Liver (tissue), 9 donors: ENCODE data around the gene DAAM1. TPM values are rescaled to one million over a fixed set of nuclear protein-coding genes. Genes with fewer than 3 reads are reported as not detected.

Experiments used
- DNase-seq: peaks from one replicate; pipeline ENCODE4 v3.0.0-alpha.2; 2017; ENCODE audit warnings: low spot score
- H3K27ac ChIP-seq, 2 donors: one replicate each; pipeline ENCODE4 v1.7.0; 2013; ENCODE audit warnings: inconsistent platforms in 2 of 2, low read length in 2 of 2, control low read depth in 1 of 2, low read depth in 1 of 2, mild to moderate bottlenecking in 1 of 2
- H3K27me3 ChIP-seq, 4 donors: one replicate each; pipeline versions ENCODE4 v1.6.1 to v1.7.0; 2013; ENCODE audit warnings: low read length in 3 of 4, inconsistent platforms in 1 of 4, mild to moderate bottlenecking in 1 of 4, moderate library complexity in 1 of 4; ENCODE audit not compliant: control insufficient read depth in 4 of 4, insufficient read depth in 4 of 4
- H3K36me3 ChIP-seq, 4 donors: one replicate each; pipeline versions ENCODE4 v1.6.1 to v1.7.0; 2013; ENCODE audit warnings: low read length in 3 of 4, mild to moderate bottlenecking in 3 of 4, low read depth in 1 of 4, moderate library complexity in 1 of 4; ENCODE audit not compliant: control insufficient read depth in 4 of 4, insufficient read depth in 3 of 4
- H3K4me1 ChIP-seq, 4 donors: one replicate each; pipeline versions ENCODE4 v1.6.1 to v1.7.0; 2013; ENCODE audit warnings: low read length in 3 of 4, mild to moderate bottlenecking in 3 of 4, moderate library complexity in 1 of 4; ENCODE audit not compliant: control insufficient read depth in 4 of 4, insufficient read depth in 4 of 4
- H3K4me3 ChIP-seq, 3 donors: one replicate each; pipeline versions ENCODE4 v1.6.1 to v1.7.0; 2013; ENCODE audit warnings: low read length in 3 of 3, control low read depth in 1 of 3, low read depth in 1 of 3, mild to moderate bottlenecking in 1 of 3
- H3K9ac ChIP-seq, 2 donors: one replicate each; pipeline ENCODE4 v1.7.0; 2013; ENCODE audit warnings: low read length in 2 of 2, mild to moderate bottlenecking in 2 of 2, moderate library complexity in 2 of 2, control low read depth in 1 of 2, low read depth in 1 of 2
- H3K9me3 ChIP-seq, 4 donors: one replicate each; pipeline versions ENCODE4 v1.6.1 to v1.7.0; 2013; ENCODE audit warnings: low read length in 3 of 4; ENCODE audit not compliant: control insufficient read depth in 4 of 4
- ATF3 ChIP-seq: IDR thresholded peaks from 2 replicates; pipeline ENCODE4 v1.6.1; 2016; ENCODE audit warnings: antibody characterized with exemption
- CTCF ChIP-seq: fragments of 150-350 bp; IDR thresholded peaks from 2 replicates; pipeline ENCODE4 v1.5.1; 2017; ENCODE audit warnings: improper control_type of control experiment, low read depth, low read length; ENCODE audit not compliant: missing input control
- EGR1 ChIP-seq, 2 donors: IDR thresholded peaks; 2 replicates each; pipeline ENCODE4 v1.6.1; 2016 to 2018; ENCODE audit warnings: antibody characterized with exemption in 2 of 2, low read depth in 2 of 2
- FOXA1 ChIP-seq: IDR thresholded peaks from 2 replicates; pipeline ENCODE4 v1.6.1; 2016; ENCODE audit warnings: antibody characterized with exemption
- FOXA2 ChIP-seq: IDR thresholded peaks from 2 replicates; pipeline ENCODE4 v1.6.1; 2016; ENCODE audit warnings: antibody characterized with exemption
- HNF4A ChIP-seq, 2 donors: conservative IDR thresholded peaks; 2 replicates each; pipeline ENCODE4 v1.6.1; 2016; ENCODE audit warnings: antibody characterized with exemption in 2 of 2, mild to moderate bottlenecking in 2 of 2
- HNF4G ChIP-seq: IDR thresholded peaks from 2 replicates; pipeline ENCODE4 v1.6.1; 2016; ENCODE audit warnings: antibody characterized with exemption
- JUND ChIP-seq, 2 donors: IDR thresholded peaks; 2 replicates each; pipeline ENCODE4 v1.6.1; 2016; ENCODE audit warnings: antibody characterized with exemption in 2 of 2
- MAX ChIP-seq: IDR thresholded peaks from 2 replicates; pipeline ENCODE4 v1.6.1; 2016; ENCODE audit warnings: antibody characterized with exemption
- NR2F2 ChIP-seq: IDR thresholded peaks from 2 replicates; pipeline ENCODE4 v1.6.1; 2016; ENCODE audit warnings: antibody characterized with exemption
- RAD21 ChIP-seq, 2 donors: IDR thresholded peaks; 2 replicates each; pipeline ENCODE4 v1.6.1; 2016; ENCODE audit warnings: antibody characterized with exemption in 2 of 2, mild to moderate bottlenecking in 2 of 2
- REST ChIP-seq: IDR thresholded peaks from 2 replicates; pipeline ENCODE4 v1.6.1; 2016; ENCODE audit warnings: antibody characterized with exemption, mild to moderate bottlenecking
- RXRA ChIP-seq, 2 donors: IDR thresholded peaks; 2 replicates each; pipeline ENCODE4 v1.6.1; 2017 to 2018; ENCODE audit warnings: antibody characterized with exemption in 2 of 2, mild to moderate bottlenecking in 1 of 2
- SP1 ChIP-seq: IDR thresholded peaks from 2 replicates; pipeline ENCODE4 v1.6.1; 2018; ENCODE audit warnings: antibody characterized with exemption, mild to moderate bottlenecking
- TAF1 ChIP-seq: conservative IDR thresholded peaks from 2 replicates; pipeline ENCODE4 v1.6.1; 2016; ENCODE audit warnings: antibody characterized with exemption, mild to moderate bottlenecking
- YY1 ChIP-seq: IDR thresholded peaks from 2 replicates; pipeline ENCODE4 v1.6.1; 2016; ENCODE audit warnings: antibody characterized with exemption, mild to moderate bottlenecking
- ZBTB33 ChIP-seq: IDR thresholded peaks from 2 replicates; pipeline ENCODE4 v1.6.1; 2016; ENCODE audit warnings: antibody characterized with exemption
- WGBS: extraction: QIAGEN DNeasy Blood & Tissue Kit; methylation state at CpG from one replicate; pipeline ENCODE4 v1.1.7; 2013; 5-methylcytosine and 5-hydroxymethylcytosine counted together
- polyA plus RNA-seq, 2 donors: library from polyadenylated mRNA; stranded (reverse) in 1 of 2; unstranded in 1 of 2; fragments of 200-250 nt in 1 of 2; fragments of >200 nt in 1 of 2; fragmentation: Nextera tagmentation in 1 of 2; extraction: Ambion mirVana in 1 of 2; gene quantifications; one replicate each; pipeline versions ENCODE4 v1.2.1 to v1.2.3, GENCODE V29; 2013 to 2015
- total RNA-seq, 2 donors: library from RNA; depleted of rRNA; stranded (reverse); fragments of >200 nt; gene quantifications; one replicate each; pipeline ENCODE4 v1.2.3, GENCODE V29; 2014
- donor health status: healthy.
- donor health status: healthy.
- donor health status: healthy.
- donor health status: healthy.
- donor health status: healthy.

The DAAM1 gene
- total and polyA plus RNA-seq, 4 donors: 9.5 to 28.4 (median 18.5) TPM

GRCh38 chr14:59160506-59160905 is 28.0 kb upstream of the DAAM1 start:
- no peaks in the 10 kb centered on the region for H3K9me3 ChIP-seq
- no peak for DNase-seq
- no peak overlapping the region for H3K9ac ChIP-seq
- H3K4me1 ChIP-seq: no peaks in the 10 kb centered on the region
- H3K27ac ChIP-seq: no peak overlapping the region
- no peak for TF ChIP-seq YY1
- no peak for TF ChIP-seq SP1
- TF ChIP-seq RAD21 (IDR thresholded peaks at IDR 0.05): no peak
- TF ChIP-seq TAF1: no peak
- no peak for TF ChIP-seq FOXA1
- TF ChIP-seq HNF4G: no peak
- no peak for TF ChIP-seq HNF4A (conservative IDR thresholded peaks at IDR 0.05)
- no peak for TF ChIP-seq RXRA (IDR thresholded peaks at IDR 0.05)
- TF ChIP-seq FOXA2: no peak
- no peak for TF ChIP-seq NR2F2
- no peak for TF ChIP-seq MAX
- TF ChIP-seq JUND (IDR thresholded peaks at IDR 0.05): no peak
- no peak for TF ChIP-seq REST
- TF ChIP-seq EGR1 (IDR thresholded peaks at IDR 0.05; ENCODE audit: low read depth in 2 of 2): no peak
- no peak for TF ChIP-seq ATF3
- no peak for TF ChIP-seq CTCF
- no peak for TF ChIP-seq ZBTB33
- H3K4me3 ChIP-seq: no peak overlapping the region
- H3K36me3 ChIP-seq: no peaks in the 10 kb centered on the region
- no peaks in the 10 kb centered on the region for H3K27me3 ChIP-seq
- 85% methylated on average over 5 of the region's 5 CpGs for WGBS
